Endodermal cell (in vitro differentiated cells): ENCODE measurements around the gene ZMPSTE24. TPM values are rescaled to one million over a fixed set of nuclear protein-coding genes. Genes with fewer than 3 reads are reported as not detected.

Source experiments
- DNase-seq: peaks from one replicate; pipeline ENCODE4 v3.0.0-alpha.2; 2017
- H3K27ac ChIP-seq: 2 replicates; pipeline ENCODE4 v1.5.1; 2013; ENCODE audit warnings: mild to moderate bottlenecking, low read depth, low read length, moderate library complexity
- H3K27me3 ChIP-seq: 2 replicates; pipeline ENCODE4 v1.6.1; 2013; ENCODE audit warnings: mild to moderate bottlenecking, low read length, moderate library complexity; ENCODE audit not compliant: insufficient read depth, control insufficient read depth, poor library complexity, severe bottlenecking
- H3K36me3 ChIP-seq: 2 replicates; pipeline ENCODE4 v1.7.0; 2013; ENCODE audit warnings: mild to moderate bottlenecking, low read length, moderate library complexity; ENCODE audit not compliant: control insufficient read depth, insufficient read depth
- H3K4me1 ChIP-seq: one replicate; pipeline ENCODE4 v1.7.0; 2013; ENCODE audit warnings: low read length; ENCODE audit not compliant: control insufficient read depth, insufficient read depth
- H3K4me3 ChIP-seq: 2 replicates; pipeline ENCODE4 v1.5.1; 2013; ENCODE audit warnings: mild to moderate bottlenecking, low read length, moderate library complexity
- H3K9ac ChIP-seq: 2 replicates; pipeline ENCODE4 v1.6.1; 2013; ENCODE audit warnings: mild to moderate bottlenecking, low read length, moderate library complexity; ENCODE audit not compliant: poor library complexity, severe bottlenecking; ENCODE audit errors: extremely low read depth
- H3K9me3 ChIP-seq: 2 replicates; pipeline ENCODE4 v1.6.1; 2013; ENCODE audit warnings: mild to moderate bottlenecking, low read length, moderate library complexity; ENCODE audit not compliant: control insufficient read depth
- H3K27ac Mint-ChIP-seq: 2 replicates; pipeline ENCODE4 v1.8.0; 2020; ENCODE audit warnings: mixed read lengths
- H3K27me3 Mint-ChIP-seq: 2 replicates; pipeline ENCODE4 v1.8.0; 2021; ENCODE audit warnings: mild to moderate bottlenecking, mixed read lengths; ENCODE audit not compliant: insufficient read depth
- H3K36me3 Mint-ChIP-seq: 2 replicates; pipeline ENCODE4 v1.8.0; 2020; ENCODE audit warnings: low read depth, mixed read lengths
- H3K4me1 Mint-ChIP-seq: 2 replicates; pipeline ENCODE4 v1.8.0; 2020; ENCODE audit warnings: mixed read lengths
- H3K4me3 Mint-ChIP-seq: 2 replicates; pipeline ENCODE4 v1.8.0; 2020; ENCODE audit warnings: mild to moderate bottlenecking, moderate library complexity, mixed read lengths
- H3K9me3 Mint-ChIP-seq: 2 replicates; pipeline ENCODE4 v1.8.0; 2020; ENCODE audit warnings: mild to moderate bottlenecking, mixed read lengths
- WGBS, 2 experiments: methylation state at CpG; one replicate each; pipeline versions ENCODE4 v1.1.5 to v1.1.7; 2013; ENCODE audit warnings: missing lambda C conversion rate in 2 of 2, mixed read lengths in 1 of 2; ENCODE audit not compliant: insufficient coverage in 1 of 2, insufficient read length in 1 of 2; 5-methylcytosine and 5-hydroxymethylcytosine counted together
- total RNA-seq, 2 donors: library from RNA; stranded (reverse); fragmentation: NEBNext Ultra II Directional in 1 of 2; extraction: Animal tissue kit (Norgen Biotek cat#: 25700) in 1 of 2; gene quantifications; 2 replicates in 1 of 2; 3 replicates in 1 of 2; pipeline ENCODE4 v1.2.1, GENCODE V29; 2021
- TF ChIP-seq, protein P1 (sequence below): fragments of 200-600 bp; sonication (generic); conservative IDR thresholded peaks from 2 replicates; pipeline ENCODE4 v1.5.0; 2021; ENCODE audit warnings: antibody characterized with exemption, mild to moderate bottlenecking

ZMPSTE24 gene
- total RNA-seq, 2 donors from 2014 or later = 41.4 to 42.4 TPM

DNA sequence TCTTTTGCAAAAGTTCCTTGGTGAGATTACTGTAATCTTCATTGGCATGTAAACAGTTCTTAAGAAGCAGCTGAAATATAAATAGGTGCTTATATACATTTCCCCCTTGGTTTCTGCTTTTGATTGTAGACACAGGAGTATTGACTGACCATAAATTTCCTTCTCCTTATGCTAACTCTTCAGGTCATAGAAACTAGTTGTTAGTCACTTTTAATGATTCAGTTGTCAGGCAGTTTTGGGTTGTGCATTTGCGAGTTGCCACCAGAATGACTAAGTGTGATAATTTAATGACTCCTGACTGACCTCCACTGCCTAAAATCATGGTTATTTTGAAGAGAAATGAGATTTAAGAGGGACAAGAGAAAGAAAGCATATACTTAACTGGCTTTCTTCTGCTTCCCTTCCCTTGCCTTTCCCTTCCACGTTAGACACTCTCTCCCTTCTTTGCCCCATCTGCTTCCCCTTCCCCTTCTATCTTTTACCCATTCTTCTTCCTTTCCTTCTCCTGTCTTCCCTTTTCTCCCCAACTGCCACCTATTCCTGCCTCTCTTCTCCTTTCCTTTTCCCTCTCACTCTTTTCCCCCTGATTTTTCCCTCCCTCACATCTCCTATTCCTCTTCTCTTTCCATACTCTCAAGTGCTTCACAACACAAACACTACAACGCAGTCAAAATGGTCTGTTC is 12.3 kb downstream of the ZMPSTE24 start:
- H3K27ac ChIP-seq = no peak overlapping the region
- no peak for DNase-seq
- H3K4me1 ChIP-seq = no peaks in the 10 kb centered on the region
- no peak overlapping the region for H3K27ac Mint-ChIP-seq
- H3K36me3 ChIP-seq = peaks cover 78% of the 10 kb centered on the region
- H3K27me3 ChIP-seq = no peaks in the 10 kb centered on the region
- TF ChIP-seq, protein P1, sequence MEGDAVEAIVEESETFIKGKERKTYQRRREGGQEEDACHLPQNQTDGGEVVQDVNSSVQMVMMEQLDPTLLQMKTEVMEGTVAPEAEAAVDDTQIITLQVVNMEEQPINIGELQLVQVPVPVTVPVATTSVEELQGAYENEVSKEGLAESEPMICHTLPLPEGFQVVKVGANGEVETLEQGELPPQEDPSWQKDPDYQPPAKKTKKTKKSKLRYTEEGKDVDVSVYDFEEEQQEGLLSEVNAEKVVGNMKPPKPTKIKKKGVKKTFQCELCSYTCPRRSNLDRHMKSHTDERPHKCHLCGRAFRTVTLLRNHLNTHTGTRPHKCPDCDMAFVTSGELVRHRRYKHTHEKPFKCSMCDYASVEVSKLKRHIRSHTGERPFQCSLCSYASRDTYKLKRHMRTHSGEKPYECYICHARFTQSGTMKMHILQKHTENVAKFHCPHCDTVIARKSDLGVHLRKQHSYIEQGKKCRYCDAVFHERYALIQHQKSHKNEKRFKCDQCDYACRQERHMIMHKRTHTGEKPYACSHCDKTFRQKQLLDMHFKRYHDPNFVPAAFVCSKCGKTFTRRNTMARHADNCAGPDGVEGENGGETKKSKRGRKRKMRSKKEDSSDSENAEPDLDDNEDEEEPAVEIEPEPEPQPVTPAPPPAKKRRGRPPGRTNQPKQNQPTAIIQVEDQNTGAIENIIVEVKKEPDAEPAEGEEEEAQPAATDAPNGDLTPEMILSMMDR = no peak
- 91 to 92% methylated on average over 2 to 3 of the region's 3 CpGs for WGBS, 2 experiments
- no peaks in the 10 kb centered on the region for H3K27me3 Mint-ChIP-seq
- no peaks in the 10 kb centered on the region for H3K4me1 Mint-ChIP-seq
- H3K9ac ChIP-seq = no peak overlapping the region
- H3K9me3 Mint-ChIP-seq = no peaks in the 10 kb centered on the region
- no peak overlapping the region for H3K4me3 Mint-ChIP-seq
- H3K9me3 ChIP-seq = no peaks in the 10 kb centered on the region
- no peak overlapping the region for H3K4me3 ChIP-seq
- peaks cover 63% of the 10 kb centered on the region for H3K36me3 Mint-ChIP-seq

DNA sequence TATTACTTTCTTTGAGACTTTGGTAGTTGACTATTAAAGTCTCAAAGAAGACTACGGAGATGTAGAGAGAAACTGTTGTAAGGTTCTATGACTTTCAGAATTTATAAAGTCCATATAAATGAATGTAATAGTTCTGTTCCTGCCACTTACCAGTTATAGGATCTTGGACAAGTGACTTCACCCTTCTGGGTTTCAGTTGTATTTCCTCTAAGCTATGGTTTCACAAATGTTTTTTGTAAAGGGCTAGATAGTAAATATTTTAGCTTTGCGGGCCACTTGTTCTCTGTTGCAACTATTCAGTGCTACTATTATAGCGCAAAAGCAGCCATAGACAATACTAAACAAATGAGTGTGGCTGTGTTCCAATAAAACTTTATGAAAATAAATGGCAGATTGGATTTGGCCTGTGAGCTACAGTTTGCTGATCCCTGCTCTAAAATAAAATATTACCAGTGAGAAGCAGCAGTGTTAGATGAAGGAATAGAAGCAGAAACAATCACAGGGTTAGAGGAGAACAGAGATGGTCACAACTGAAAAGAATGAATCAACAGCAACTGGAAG is 14.7 kb downstream of the ZMPSTE24 start:
- Histone ChIP-seq H3K36me3 (peaks cover 78% of the 10 kb centered on the region), H3K4me1 (no peaks in the 10 kb centered on the region), H3K9ac (no peak overlapping the region), H3K27ac (no peak overlapping the region), H3K4me3 (no peak overlapping the region), H3K27me3 (no peaks in the 10 kb centered on the region), H3K9me3 (no peaks in the 10 kb centered on the region)
- Mint-ChIP-seq H3K4me1 (no peaks in the 10 kb centered on the region), H3K27me3 (no peaks in the 10 kb centered on the region), H3K9me3 (no peaks in the 10 kb centered on the region), H3K36me3 (peaks cover 68% of the 10 kb centered on the region), H3K4me3 (no peak overlapping the region), H3K27ac (no peak overlapping the region)
- WGBS, 2 experiments = 94 to 100% methylated on average over 1 to 3 of the region's 3 CpGs
- DNase-seq = no peak
- TF ChIP-seq, protein P1 = no peak

DNA sequence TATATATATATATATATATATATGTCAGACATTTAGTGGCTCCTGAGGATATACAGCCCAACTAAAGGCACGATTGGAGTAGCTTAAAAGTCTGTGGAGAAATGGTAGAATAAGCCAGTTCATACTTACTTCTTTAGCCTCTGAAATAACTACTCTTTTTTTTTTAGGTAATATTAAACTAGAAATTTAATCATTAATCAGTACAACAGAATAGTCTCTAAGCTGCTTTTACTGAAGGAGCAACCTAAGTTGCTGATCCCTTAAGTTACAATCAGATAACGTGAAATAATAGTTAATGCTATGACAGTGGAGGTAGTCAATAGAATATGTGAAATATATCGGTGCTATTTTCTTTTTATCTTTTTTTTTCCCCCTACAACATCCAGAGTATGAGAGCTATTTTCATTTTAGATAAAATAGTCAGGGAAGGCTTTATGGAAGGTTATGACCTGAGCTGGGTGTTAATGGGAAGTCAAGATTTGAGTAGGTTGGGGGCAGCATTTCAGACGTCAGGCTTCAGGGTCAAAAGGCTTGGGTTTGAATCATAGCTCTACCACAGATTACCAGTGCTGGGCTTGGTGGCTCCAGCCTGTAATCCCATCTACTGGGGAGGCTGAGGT is 15.6 kb downstream of the ZMPSTE24 start:
- DNase-seq = no peak
- Mint-ChIP-seq H3K27ac (no peak overlapping the region), H3K36me3 (peaks cover 61% of the 10 kb centered on the region), H3K27me3 (no peaks in the 10 kb centered on the region), H3K9me3 (no peaks in the 10 kb centered on the region), H3K4me1 (no peaks in the 10 kb centered on the region), H3K4me3 (no peak overlapping the region)
- TF ChIP-seq, protein P1 = no peak
- H3K27me3 ChIP-seq = no peaks in the 10 kb centered on the region
- peaks cover 75% of the 10 kb centered on the region for H3K36me3 ChIP-seq
- WGBS, 2 experiments = 96% methylated on average over 2 of the region's 4 CpGs; no CpG with 5 or more reads in 1 of the 2 experiments
- no peaks in the 10 kb centered on the region for H3K9me3 ChIP-seq
- H3K4me1 ChIP-seq = no peaks in the 10 kb centered on the region
- H3K4me3 ChIP-seq = no peak overlapping the region
- H3K9ac ChIP-seq = no peak overlapping the region
- no peak overlapping the region for H3K27ac ChIP-seq
